SH-SY5Y (cell line): ENCODE measurements around the gene IFNA14.
"Not testable (repeated sequence)": the region's sequence is repeated elsewhere in the genome, so short reads cannot be mapped to it uniquely, and the experiment has no call there.

ENCODE experiments used
- GATA2 ChIP-seq: IDR thresholded peaks from 2 replicates; pipeline ENCODE4 v1.6.1; 2011; ENCODE audit warnings: mild to moderate bottlenecking, low read depth, low read length
- GATA3 ChIP-seq: IDR thresholded peaks from 2 replicates; pipeline ENCODE4 v1.6.1; 2011; ENCODE audit warnings: low read depth, mild to moderate bottlenecking, low read length, moderate library complexity

DNA sequence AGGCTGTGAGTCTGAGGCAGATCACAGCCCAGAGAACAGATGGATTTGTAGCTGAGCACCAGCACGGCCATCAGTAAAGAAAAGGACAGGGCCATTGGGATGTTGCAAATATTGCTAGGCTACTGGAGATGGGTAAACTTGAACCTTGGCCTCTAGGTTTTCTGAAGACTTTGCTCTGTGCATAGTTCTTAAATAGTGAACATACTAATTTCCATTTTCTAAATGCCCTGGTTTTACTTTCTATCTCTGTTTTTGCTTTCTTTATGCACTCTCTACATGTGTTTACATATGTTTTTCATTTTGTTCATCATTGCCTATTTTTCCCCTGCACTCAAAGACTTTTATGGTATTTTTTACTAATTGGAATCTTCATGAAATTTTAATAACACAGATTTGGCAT is 22.6 kb downstream of the IFNA14 start, which contains the start of gene IFNA16:
- not testable (repeated sequence) for TF ChIP-seq GATA2, GATA3
